Neutrophil (primary cell): Measurements from ENCODE around the gene TRIM23.

Experiments used
- H3K27ac ChIP-seq: fragments of 200-600 bp; sonication (generic); 2 replicates; pipeline ENCODE4 v1.5.1; 2016; ENCODE audit warnings: mild to moderate bottlenecking, moderate library complexity
- H3K27me3 ChIP-seq: fragments of 200-600 bp; sonication (generic); 2 replicates; pipeline ENCODE4 v1.6.0; 2016; ENCODE audit warnings: mild to moderate bottlenecking
- H3K36me3 ChIP-seq: fragments of 200-600 bp; sonication (generic); 2 replicates; pipeline ENCODE4 v1.5.1; 2017
- H3K4me1 ChIP-seq, 2 experiments: fragments of 200-600 bp in 1 of 2; sonication (generic) in 1 of 2; 1 replicate in 1 of 2; 2 replicates in 1 of 2; pipeline versions ENCODE4 v1.5.1 to v1.6.1; 2013 to 2016; ENCODE audit warnings: low read depth in 1 of 2, low read length in 1 of 2, mild to moderate bottlenecking in 1 of 2, moderate library complexity in 1 of 2; ENCODE audit not compliant: control insufficient read depth in 1 of 2, insufficient read depth in 1 of 2
- H3K4me3 ChIP-seq, 2 experiments: fragments of 200-600 bp in 1 of 2; sonication (generic) in 1 of 2; 1 replicate in 1 of 2; 2 replicates in 1 of 2; pipeline ENCODE4 v1.5.1; 2013 to 2016; ENCODE audit warnings: low read depth in 1 of 2, low read length in 1 of 2, mild to moderate bottlenecking in 1 of 2, moderate library complexity in 1 of 2
- H3K9me3 ChIP-seq: fragments of 200-600 bp; sonication (generic); 2 replicates; pipeline ENCODE4 v1.5.1; 2016
- CTCF ChIP-seq: fragments of 200-600 bp; sonication (generic); IDR thresholded peaks from 2 replicates; pipeline ENCODE4 v1.5.1; 2016; ENCODE audit warnings: antibody characterized with exemption

Gene TRIM23

DNA sequence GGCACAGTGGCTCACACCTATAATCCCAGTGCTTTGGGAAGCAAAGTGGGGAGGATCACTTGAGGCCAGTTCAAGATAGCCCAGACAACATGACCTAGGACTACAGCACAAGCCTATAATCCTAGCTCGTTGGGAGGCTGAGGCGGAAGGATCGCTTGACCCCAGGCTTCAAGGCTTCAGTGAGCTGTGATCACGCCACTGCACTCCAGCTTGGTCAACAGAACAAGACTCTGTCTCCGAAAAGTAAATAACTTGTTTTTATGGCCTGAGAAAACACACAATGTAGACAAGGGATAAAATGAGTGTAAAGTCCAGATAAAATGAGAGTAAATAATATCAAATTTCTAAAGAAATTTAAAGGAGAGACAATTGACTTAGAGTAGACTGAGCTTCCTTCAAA is 27.0 kb upstream of the TRIM23 start:
- TF ChIP-seq CTCF, result no peak
- H3K27me3 ChIP-seq, result no peaks in the 10 kb centered on the region
- H3K27ac ChIP-seq, result no peak overlapping the region
- no peaks in the 10 kb centered on the region for H3K9me3 ChIP-seq
- no peak overlapping the region for H3K4me3 ChIP-seq
- H3K36me3 ChIP-seq, result peaks cover 17% of the 10 kb centered on the region
- H3K4me1 ChIP-seq, result no peaks in the 10 kb centered on the region

DNA sequence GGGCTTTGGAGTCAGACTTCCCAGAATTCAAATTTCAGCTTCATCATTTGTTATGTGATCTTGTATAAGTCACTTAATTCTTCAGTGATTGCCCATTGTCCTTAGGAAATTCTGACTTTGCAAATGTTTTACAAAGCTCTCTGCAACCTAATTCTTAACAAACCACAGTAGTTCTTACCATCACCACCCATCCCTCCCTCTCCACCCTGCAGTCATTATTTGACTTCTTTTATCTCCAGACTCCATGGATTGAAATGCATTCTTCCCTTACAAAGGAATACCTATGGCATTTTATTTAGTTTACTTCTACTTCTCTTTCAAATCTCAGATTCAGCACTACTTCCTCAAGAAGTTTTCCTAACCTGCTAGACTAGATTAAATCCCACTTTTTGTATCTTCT is 23.8 kb upstream of the TRIM23 start:
- Histone ChIP-seq H3K9me3 (no peaks in the 10 kb centered on the region), H3K36me3 (peaks cover 17% of the 10 kb centered on the region), H3K4me1 (no peaks in the 10 kb centered on the region), H3K4me3 (no peak overlapping the region), H3K27me3 (no peaks in the 10 kb centered on the region), H3K27ac (no peak overlapping the region)
- TF ChIP-seq CTCF, result no peak

- Histone ChIP-seq H3K9me3 (no peaks in the 10 kb centered on the region), H3K4me1 (no peaks in the 10 kb centered on the region), H3K36me3 (peaks cover 12% of the 10 kb centered on the region), H3K4me3 (no peak overlapping the region), H3K27ac (no peak overlapping the region), H3K27me3 (no peaks in the 10 kb centered on the region)
- TF ChIP-seq CTCF, result no peak
Measured at GRCh38 chr5:65646938-65647337, 22.8 kb upstream of the TRIM23 start.

GRCh38 chr5:65640240-65640639 is 16.1 kb upstream of the TRIM23 start:
- Histone ChIP-seq H3K4me3 (no peak overlapping the region), H3K27ac (no peak overlapping the region), H3K36me3 (peaks cover 36% of the 10 kb centered on the region)

GRCh38 chr5:65630981-65631380 is 6.8 kb upstream of the TRIM23 start:
- H3K36me3 ChIP-seq, result peaks cover 19% of the 10 kb centered on the region
- no peaks in the 10 kb centered on the region for H3K27me3 ChIP-seq
- H3K27ac ChIP-seq, result no peak overlapping the region
- H3K4me1 ChIP-seq, result peaks cover 1 to 3% of the 10 kb centered on the region in 2 experiments
- H3K9me3 ChIP-seq, result no peaks in the 10 kb centered on the region
- TF ChIP-seq CTCF, result no peak
- H3K4me3 ChIP-seq, result no peak overlapping the region

More at GRCh38 chr5:65640240-65640639, 16.1 kb upstream of the TRIM23 start:
- Histone ChIP-seq H3K27me3 (no peaks in the 10 kb centered on the region), H3K9me3 (no peaks in the 10 kb centered on the region), H3K4me1 (no peaks in the 10 kb centered on the region)
- no peak for TF ChIP-seq CTCF

DNA sequence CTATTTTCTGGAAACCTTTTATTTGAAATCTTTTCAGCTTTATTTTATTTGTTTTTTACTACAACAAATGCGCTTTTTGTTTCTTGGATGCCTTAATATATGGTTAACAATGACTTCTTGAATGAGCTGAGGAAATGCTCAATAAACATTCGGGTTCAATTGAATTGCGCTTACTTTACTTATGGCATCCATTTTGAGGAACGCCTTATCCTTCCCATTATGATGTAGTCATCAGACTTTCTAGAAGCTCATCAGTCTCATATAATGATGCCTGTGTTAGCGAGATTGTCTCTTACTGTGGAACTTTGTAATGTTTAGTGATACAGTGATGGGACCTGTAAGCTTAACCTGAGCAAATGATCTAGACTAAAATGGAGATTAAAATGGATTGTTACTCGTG is 1.6 kb upstream of the TRIM23 start:
- H3K9me3 ChIP-seq, result no peaks in the 10 kb centered on the region
- H3K4me1 ChIP-seq, result peaks cover 33% of the 10 kb centered on the region in 2 experiments
- peak overlapping the region; percentile 89 for H3K27ac ChIP-seq
- TF ChIP-seq CTCF, result no peak
- peaks cover 16% of the 10 kb centered on the region for H3K36me3 ChIP-seq
- H3K4me3 ChIP-seq, result peak overlapping the region; percentile 87 to 91
- no peaks in the 10 kb centered on the region for H3K27me3 ChIP-seq
